Measurements from ENCODE around the gene FAM199X. TPM values are rescaled to one million over a fixed set of nuclear protein-coding genes. Genes with fewer than 3 reads are reported as not detected.

The FAM199X gene
- total RNA-seq, 1 experiment from 2014 or later, result 12.1 TPM

- Histone ChIP-seq H3K27ac (ENCODE audit: insufficient read length, low read depth, low read length) (no peak overlapping the region), H3K27me3 (ENCODE audit: insufficient read depth, low read length) (no peaks in the 10 kb centered on the region), H3K23ac (ENCODE audit: insufficient read length, low read depth, low read length) (no peak overlapping the region), H2BK12ac (ENCODE audit: insufficient read length, low read depth, low read length) (no peak overlapping the region), H2BK120ac (ENCODE audit: low read depth, low read length, poor library complexity, severe bottlenecking) (no peak overlapping the region), H3K79me2 (ENCODE audit: insufficient read depth, low read length) (no peaks in the 10 kb centered on the region; the same call in 1 of the 2 replicates), H2AK5ac (ENCODE audit: insufficient read length, low read length) (no peak overlapping the region), H3K9me3 (ENCODE audit: control insufficient read depth, low read depth, low read length) (peaks cover 6% of the 10 kb centered on the region), H2BK20ac (ENCODE audit: low read depth, low read length, poor library complexity, severe bottlenecking) (no peak overlapping the region), H3K4ac (ENCODE audit: low read depth, low read length) (no peak overlapping the region), H3K23me2 (ENCODE audit: insufficient read length, low read depth, low read length, poor library complexity, severe bottlenecking) (no peaks in the 10 kb centered on the region), H3K9ac (ENCODE audit: extremely low read depth, insufficient read length, low read length) (no peak overlapping the region), H3K4me2 (ENCODE audit: insufficient read depth, insufficient read length, low read length) (no peak overlapping the region), H2AFZ (ENCODE audit: low read length) (no peak overlapping the region), H2BK15ac (ENCODE audit: low read depth, low read length) (no peak overlapping the region), H4K8ac (replicated peaks; ENCODE audit: insufficient read length, low read depth, low read length) (no peak overlapping the region), H3K18ac (ENCODE audit: insufficient read length, low read depth, low read length) (no peak overlapping the region), H3K14ac (ENCODE audit: insufficient read depth, low read length) (no peak overlapping the region), H3T11ph (ENCODE audit: low read length) (no peak overlapping the region), H3K4me1 (ENCODE audit: insufficient read depth, low read length) (no peaks in the 10 kb centered on the region), H4K20me1 (ENCODE audit: control insufficient read depth, insufficient read depth, insufficient read length) (no peaks in the 10 kb centered on the region), H4K91ac (ENCODE audit: insufficient read length, low read depth, low read length) (no peak overlapping the region), H2BK5ac (ENCODE audit: insufficient read length, low read length) (no peak overlapping the region), H3K79me1 (ENCODE audit: insufficient read depth, low read depth, low read length, poor library complexity, severe bottlenecking) (no peaks in the 10 kb centered on the region), H4K5ac (ENCODE audit: insufficient read length, low read depth, low read length) (no peak overlapping the region), H3K56ac (ENCODE audit: insufficient read length, low read depth, low read length) (no peak overlapping the region)
- Mint-ChIP-seq H3K27me3 (ENCODE audit: low read depth) (no peaks in the 10 kb centered on the region), H3K4me3 (no peak overlapping the region), H3K36me3 (ENCODE audit: insufficient read depth in 1 of 3, low read depth in 3 of 3) (peaks cover 5 to 19% (median 10%) of the 10 kb centered on the region in 3 experiments; a peak in 4 of 7 replicates), H3K27ac (no peak overlapping the region), H3K4me1 (peaks cover 3 to 8% of the 10 kb centered on the region in 2 experiments; a peak in 3 of 4 replicates), H3K9me3 (peaks cover 0 to 50% of the 10 kb centered on the region in 2 experiments; a peak in 2 of 5 replicates)
- no peak for TF ChIP-seq CTCF (conservative IDR thresholded peaks at IDR 0.05)
- no peak for DNase-seq
- no CpG with 5 or more reads among the region's 6 CpGs for WGBS (ENCODE audit: extremely low coverage, insufficient read length, low lambda C conversion rate)
Measured at GRCh38 chrX:104172121-104172520, 5.9 kb downstream of the FAM199X start.

All from H9 (cell line).